ENCODE results near the gene ALS2CL.

- TF ChIP-seq CTCF (IDR thresholded peaks at IDR 0.05) (no peak), POLR2A (IDR thresholded peaks at IDR 0.05) (no peak)
Measured at GRCh38 chr3:46694520-46694919, 1.0 kb upstream of the ALS2CL start.

Measured in thyroid gland (tissue), 4 donors.